Dermis blood vessel endothelial cell (primary cell): ENCODE results near the gene CELF4. TPM values are rescaled to one million over a fixed set of nuclear protein-coding genes. Genes with fewer than 3 reads are reported as not detected.

ENCODE experiments used
- DNase-seq: peaks from one replicate; pipeline ENCODE4 v3.0.0; 2010
- total RNA-seq: library from RNA; depleted of rRNA; stranded (reverse); fragments of >200 nt; gene quantifications from 2 replicates; pipeline ENCODE4 v1.2.3, GENCODE V29; 2014

Gene CELF4
- total RNA-seq, 1 donor from 2014 or later = not detected

DNA sequence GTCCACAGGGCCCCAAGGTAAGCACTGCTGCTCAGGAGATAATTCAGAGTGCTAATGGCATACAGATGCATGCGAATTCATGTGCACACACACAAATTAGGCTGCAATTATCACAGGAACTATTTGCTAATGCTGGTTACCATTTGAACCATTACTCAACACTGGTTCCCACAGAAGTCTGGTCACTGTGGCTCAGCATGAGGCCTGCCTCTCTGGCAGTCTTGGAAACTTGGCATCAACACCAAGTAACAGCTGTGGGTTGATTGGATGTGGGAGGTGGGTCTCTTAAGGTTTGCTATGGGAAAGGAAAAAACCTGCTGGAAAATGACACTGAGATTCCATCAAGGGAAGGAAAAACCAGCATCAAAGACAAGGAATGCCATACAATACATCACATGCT, 105.0 kb downstream of the CELF4 start:
- DNase-seq = no peak

GRCh38 chr18:37458697-37459096, 106.9 kb downstream of the CELF4 start:
- DNase-seq = no peak

DNA sequence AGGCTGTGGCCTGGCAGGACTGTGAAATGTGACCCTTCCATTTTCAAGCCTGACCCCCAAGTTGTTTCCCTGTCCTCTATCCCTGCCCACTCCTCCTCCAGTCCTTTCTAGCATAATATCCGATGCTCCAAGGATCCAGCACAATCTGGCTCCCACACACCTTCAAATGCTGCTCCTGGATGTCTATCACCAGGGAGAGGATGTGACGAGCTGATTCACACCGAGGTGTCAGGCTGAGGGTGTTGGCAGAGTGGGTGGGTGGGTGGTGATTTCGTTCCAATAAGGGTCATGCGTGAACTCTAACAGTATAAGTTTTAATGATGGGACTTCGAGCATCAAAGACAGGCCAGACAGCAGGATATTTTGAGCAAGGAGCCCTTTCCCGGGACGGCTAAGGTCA, 107.8 kb downstream of the CELF4 start:
- no peak for DNase-seq

DNA sequence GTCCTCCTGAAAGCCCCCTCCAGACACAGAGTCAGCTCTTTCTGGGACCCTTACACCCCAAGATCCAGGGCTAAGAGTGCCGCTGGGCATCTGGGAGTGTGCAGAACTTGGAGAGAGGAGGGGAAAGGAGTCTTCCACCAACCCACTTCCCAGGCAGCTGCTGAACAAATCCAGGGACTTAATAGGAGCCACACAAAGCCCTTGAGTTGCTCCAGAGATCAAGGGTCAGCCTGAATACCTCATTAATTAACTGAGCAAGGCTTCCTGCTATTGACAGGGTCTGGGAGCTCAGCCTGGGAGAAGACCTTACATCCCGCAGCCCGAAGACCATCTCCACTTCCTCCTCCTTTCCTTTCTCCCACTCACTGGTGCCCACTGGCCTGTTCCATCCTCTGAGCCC, 108.3 kb downstream of the CELF4 start:
- no peak for DNase-seq

DNA sequence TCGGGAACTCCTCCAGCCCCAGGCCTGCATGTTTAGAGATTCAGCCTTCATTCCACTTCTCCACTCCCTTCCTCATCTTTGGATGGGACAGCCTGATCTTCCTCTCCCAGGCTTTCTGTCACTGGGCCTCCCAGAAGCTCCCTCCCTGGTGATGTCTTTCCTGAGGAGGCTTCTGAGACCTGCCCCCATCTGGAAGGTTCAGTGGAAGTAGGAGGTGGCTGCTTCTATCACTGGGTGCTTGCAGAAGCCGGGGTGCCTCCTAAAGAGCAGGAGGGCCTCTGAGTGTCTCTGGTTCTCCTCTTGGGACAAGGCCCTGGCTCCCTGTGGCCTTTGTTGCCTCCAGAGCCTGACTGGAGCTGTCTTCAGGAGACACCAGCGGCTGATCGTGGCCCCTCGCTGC, 108.7 kb downstream of the CELF4 start:
- no peak for DNase-seq

- no peak for DNase-seq
Measured at GRCh38 chr18:37456395-37456794, 109.2 kb downstream of the CELF4 start.

DNA sequence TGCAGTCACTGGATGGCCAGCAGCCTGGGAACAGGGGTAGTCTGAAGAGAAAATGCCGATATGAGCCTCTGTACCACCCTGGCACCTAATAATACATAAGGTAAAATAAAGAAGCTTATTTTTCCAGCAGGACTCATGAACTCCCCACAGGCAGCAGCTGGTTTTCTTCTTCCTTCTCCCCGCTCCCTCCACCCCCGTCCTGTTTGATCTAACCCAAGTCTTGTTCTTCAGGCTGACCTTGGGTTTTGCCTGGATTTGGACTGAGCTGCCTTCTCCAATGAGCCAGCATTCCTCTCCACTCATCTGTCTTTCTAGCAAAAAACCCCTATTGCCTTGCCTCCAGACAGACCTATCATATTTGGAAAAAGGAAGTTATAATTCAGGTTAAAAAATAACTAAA, 111.8 kb downstream of the CELF4 start:
- DNase-seq = no peak

DNA sequence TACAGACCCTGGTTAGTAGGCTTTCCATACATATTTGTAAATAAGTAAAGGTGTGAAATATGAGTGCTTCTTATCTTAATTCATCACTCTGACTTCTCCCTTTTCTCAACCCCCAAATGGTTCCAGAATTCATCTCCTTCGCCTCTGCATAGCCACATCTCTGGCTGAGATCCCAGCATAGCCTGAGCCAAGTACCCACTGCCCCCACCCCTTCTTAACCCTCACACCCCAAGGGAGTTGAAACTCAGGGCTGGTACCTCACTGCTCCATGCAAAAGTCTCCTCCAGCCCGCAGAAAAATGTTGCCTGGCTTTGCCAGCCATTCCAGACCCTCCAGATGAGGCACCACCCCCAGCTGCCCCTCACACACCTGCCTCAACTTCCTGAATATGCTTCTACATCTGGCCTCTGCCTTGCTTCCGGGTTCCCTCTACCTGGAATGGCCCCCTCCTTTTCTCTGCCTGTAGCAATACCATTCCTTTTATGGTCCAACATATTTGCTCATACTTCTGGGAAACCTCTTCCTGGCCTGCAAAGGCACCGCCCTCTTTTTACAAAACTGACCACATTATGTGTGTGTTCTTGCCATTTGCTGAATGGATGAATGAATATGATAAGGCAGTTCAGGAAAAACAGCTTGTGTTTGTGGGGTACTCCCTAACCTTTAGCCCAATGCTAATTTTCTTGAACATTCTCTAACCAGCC, 112.8 kb downstream of the CELF4 start:
- no peak for DNase-seq

GRCh38 chr18:37452015-37452414, 113.6 kb downstream of the CELF4 start:
- no peak for DNase-seq

DNA sequence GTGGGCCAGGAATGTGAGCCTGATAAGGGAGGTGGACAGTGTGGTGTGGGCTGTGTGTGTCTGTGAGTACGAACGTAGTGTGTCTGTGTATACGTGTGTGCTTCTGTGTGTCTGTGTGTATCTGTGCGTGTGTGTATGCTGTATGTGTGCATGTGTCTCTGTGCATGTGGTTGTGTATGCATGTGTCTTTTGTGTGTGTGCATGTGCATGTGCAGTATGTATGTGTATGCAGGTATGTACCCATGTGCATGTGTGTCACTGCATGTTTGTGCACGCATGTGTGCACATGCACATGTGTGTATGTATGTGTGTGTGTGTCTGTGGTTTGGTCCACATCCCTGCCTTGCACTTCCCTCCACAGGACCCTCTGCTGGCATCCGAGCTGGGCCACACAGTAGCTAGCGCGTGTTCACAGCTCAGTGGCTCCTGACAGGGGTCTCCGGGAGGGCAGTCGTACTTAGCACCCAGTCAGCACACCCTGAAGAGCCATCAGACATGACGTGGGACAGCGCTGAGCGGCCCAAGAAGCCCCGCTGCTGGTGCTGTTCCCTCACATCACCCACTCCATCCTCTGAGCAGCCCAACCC, 114.3 kb downstream of the CELF4 start:
- DNase-seq = no peak

DNA sequence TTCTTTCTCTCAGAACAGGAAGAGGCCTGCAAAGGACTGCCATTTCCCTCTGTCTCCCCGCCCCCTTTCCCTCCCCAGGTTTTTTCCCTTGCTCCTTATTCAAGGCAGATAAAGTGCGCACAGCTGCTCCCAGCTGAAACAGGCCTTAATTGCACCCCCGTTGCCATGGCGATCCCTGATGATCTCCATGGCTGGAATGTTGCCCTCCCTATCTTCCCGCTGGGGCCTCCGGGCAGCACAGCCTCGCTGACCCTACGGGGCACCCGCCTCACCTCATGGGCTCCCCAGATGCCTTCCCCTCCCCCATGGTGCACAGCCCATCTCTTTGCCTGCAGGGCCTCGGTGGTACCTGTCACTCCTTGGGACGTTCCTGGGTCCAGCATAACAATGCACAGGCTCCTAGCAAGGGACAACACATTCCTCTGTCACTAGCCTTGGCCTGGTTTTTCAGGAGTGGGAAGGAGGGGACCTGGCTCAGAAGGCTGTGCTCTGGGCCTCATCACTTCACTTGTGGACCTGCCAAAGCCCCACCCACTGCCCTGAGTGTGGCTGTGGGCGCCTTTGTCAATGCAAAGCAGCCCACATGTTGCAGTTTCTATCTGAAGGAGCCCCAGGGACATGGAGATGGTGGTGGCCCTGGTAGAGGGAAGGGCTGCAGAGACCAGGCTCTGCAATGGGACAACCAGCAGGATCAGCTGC, 115.0 kb downstream of the CELF4 start:
- no peak for DNase-seq

GRCh38 chr18:37449618-37450017, 116.0 kb downstream of the CELF4 start:
- DNase-seq = no peak

GRCh38 chr18:37448946-37449345, 116.7 kb downstream of the CELF4 start:
- DNase-seq = no peak

- no peak for DNase-seq
Measured at GRCh38 chr18:37447962-37448888, 117.4 kb downstream of the CELF4 start.

- no peak for DNase-seq
Measured at GRCh38 chr18:37445836-37446235, 119.8 kb downstream of the CELF4 start.

GRCh38 chr18:37445368-37445767, 120.2 kb downstream of the CELF4 start:
- no peak for DNase-seq

DNA sequence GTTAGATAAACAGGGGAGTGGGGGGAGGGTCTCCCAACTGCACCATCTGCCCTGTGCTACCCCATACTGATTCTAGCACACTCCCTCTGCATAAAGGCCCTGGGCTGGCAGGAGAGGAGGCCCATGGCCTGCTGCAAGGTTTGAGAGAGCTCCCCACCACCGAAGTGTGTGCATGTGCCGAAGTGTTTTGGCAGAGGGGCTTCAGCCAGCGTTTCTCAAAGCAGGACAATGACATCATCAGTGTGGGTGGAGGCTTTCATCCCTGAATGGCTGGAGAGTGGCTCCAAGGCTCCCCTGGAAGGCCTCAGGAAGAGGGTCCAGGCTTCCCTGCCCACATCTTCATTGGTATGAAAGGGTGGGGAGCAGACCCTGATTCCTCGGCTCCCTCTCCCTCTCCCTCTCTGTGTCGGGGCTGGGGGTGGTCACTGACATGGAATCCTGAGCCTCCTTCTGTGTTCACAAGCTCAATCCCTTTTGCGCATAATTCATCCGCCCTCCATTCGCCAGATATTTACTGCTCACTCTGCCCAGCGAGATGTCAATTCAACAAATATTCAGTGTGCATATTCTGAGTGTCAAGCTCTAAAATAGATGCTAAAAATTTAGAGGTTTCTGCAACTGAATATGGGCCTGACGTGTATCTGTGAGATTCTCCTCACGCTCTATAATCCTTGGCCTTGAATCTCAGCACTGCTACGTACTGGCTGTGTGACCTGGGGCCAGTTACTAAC, 122.1 kb downstream of the CELF4 start:
- DNase-seq = no peak

DNA sequence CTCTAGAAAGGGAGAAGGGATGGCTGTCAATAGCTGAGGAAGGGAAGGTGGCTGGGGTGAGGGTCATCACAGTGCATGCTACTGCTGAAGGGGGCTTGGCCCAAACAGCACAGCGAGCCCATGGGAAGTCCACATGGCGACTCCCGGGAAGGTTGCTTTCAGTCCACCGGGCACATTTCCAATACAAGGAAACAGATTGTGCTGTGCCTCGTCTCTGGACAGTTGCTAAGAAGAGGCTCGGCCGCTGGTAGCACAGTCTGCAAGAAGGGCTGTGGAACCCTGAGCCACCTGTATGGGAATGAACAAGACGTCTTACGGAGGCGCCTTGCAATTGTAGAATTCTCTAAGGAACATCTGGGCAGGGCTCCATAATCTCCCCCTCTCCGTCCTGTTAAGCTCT, 123.1 kb downstream of the CELF4 start:
- no peak for DNase-seq

GRCh38 chr18:37441821-37442220, 123.8 kb downstream of the CELF4 start:
- DNase-seq = no peak

GRCh38 chr18:37440206-37440605, 125.4 kb downstream of the CELF4 start:
- DNase-seq = no peak

GRCh38 chr18:37438417-37439180, 127.0 kb downstream of the CELF4 start:
- DNase-seq = no peak

DNA sequence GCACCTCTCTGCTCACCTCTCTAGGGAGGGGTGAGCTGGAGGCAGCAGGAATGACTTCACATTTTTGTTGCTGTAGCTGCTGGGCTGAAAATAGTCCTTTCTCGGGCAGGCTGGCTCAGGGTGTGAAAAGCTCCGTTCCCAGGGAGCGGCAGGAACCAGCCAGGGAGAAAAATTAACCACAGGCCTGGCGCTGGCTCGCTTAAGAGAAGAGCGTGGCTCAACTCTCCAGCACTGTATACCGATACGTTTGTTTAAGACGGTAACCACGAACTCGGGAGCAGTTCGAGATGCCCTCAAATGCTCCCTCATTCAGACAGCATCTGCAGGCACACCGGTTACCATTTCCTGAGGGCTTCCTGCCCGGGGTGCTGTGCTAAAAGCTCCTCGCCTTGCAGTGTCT, 129.6 kb downstream of the CELF4 start:
- no peak for DNase-seq
